SU-DHL-6 (cell line): ENCODE results near the gene CTU2.

Experiments
- H2AFZ ChIP-seq: fragments of 200-600 bp; sonication (generic); 2 replicates; pipeline ENCODE4 v1.6.1; 2014; ENCODE audit warnings: low read depth, mild to moderate bottlenecking, moderate library complexity, mixed read lengths, antibody characterized with exemption, low read length; ENCODE audit not compliant: severe bottlenecking
- H3F3A ChIP-seq: fragments of 200-600 bp; shearing (Covaris generic); 2 replicates; pipeline ENCODE4 v1.6.0; 2016; ENCODE audit warnings: antibody characterized with exemption, mild to moderate bottlenecking; ENCODE audit not compliant: insufficient read depth
- H3K27ac ChIP-seq: fragments of 200-600 bp; sonication (generic); 2 replicates; pipeline ENCODE4 v1.5.1; 2016; ENCODE audit warnings: low read depth, mild to moderate bottlenecking, low read length, moderate library complexity, mixed read lengths
- H3K27me3 ChIP-seq: fragments of 200-600 bp; sonication (generic), shearing (Covaris generic); 2 replicates; pipeline ENCODE4 v1.6.0; 2014; ENCODE audit warnings: mild to moderate bottlenecking, low read length
- H3K36me3 ChIP-seq: fragments of 200-600 bp; sonication (generic); 2 replicates; pipeline ENCODE4 v1.6.1; 2014; ENCODE audit warnings: mild to moderate bottlenecking, low read length, mixed read lengths
- H3K4me2 ChIP-seq: fragments of 300-600, 200-600 bp; shearing (Covaris generic), sonication (generic); 2 replicates; pipeline ENCODE4 v1.6.0; 2014; ENCODE audit warnings: low read length, low read depth, mild to moderate bottlenecking; ENCODE audit not compliant: poor library complexity, severe bottlenecking
- H3K4me3 ChIP-seq: fragments of 200-600 bp; sonication (generic); 2 replicates; pipeline ENCODE4 v1.5.1; 2014; ENCODE audit warnings: antibody characterized with exemption, low read length, mild to moderate bottlenecking, mixed read lengths; ENCODE audit not compliant: insufficient read depth, poor library complexity, severe bottlenecking
- H3K79me2 ChIP-seq: fragments of 200-600 bp; sonication (generic); 2 replicates; pipeline ENCODE4 v1.6.1; 2014; ENCODE audit warnings: mild to moderate bottlenecking, low read length, moderate library complexity; ENCODE audit not compliant: insufficient read depth
- H3K9ac ChIP-seq: fragments of 200-600 bp; sonication (generic); 2 replicates; pipeline ENCODE4 v1.7.0; 2014; ENCODE audit warnings: mild to moderate bottlenecking, low read length
- H3K9me2 ChIP-seq: fragments of 200-600 bp; sonication (generic); replicated peaks from 2 replicates; pipeline ENCODE4 v1.6.1; 2014; ENCODE audit warnings: low read length; ENCODE audit not compliant: insufficient read depth
- H3K9me3 ChIP-seq: fragments of 200-600 bp; sonication (generic); 2 replicates; pipeline ENCODE4 v1.6.1; 2014; ENCODE audit warnings: low read length, mixed read lengths; ENCODE audit not compliant: insufficient read depth
- H4K20me1 ChIP-seq: fragments of 200-600 bp; sonication (generic); 2 replicates; pipeline ENCODE4 v1.6.1; 2014; ENCODE audit warnings: low read depth, mild to moderate bottlenecking, antibody characterized with exemption, low read length, moderate library complexity, mixed read lengths
- CTCF ChIP-seq: fragments of 200-600 bp; sonication (generic); IDR thresholded peaks from one replicate; pipeline ENCODE4 v1.5.1; 2017; ENCODE audit warnings: antibody characterized with exemption, mild to moderate bottlenecking, low read length, moderate library complexity; ENCODE audit not compliant: insufficient read depth, poor library complexity, severe bottlenecking
- EZH2phosphoT487 ChIP-seq: fragments of 200-600 bp; sonication (generic), shearing (Covaris generic); conservative IDR thresholded peaks from 2 replicates; pipeline ENCODE4 v1.6.1; 2018; ENCODE audit warnings: mild to moderate bottlenecking, antibody characterized with exemption, low read length, moderate library complexity, mixed read lengths

Gene CTU2

GRCh38 chr16:88681084-88681680 lies 25.1 kb upstream of the CTU2 start:
- H3K4me3 ChIP-seq, result peak overlapping the region; percentile 23
- no peak for TF ChIP-seq EZH2phosphoT487
- TF ChIP-seq CTCF, result peak; percentile 63

GRCh38 chr16:88681709-88682451 lies 24.4 kb upstream of the CTU2 start:
- Histone ChIP-seq H3K9me2 (no peaks in the 10 kb centered on the region), H3K4me3 (peak overlapping the region; percentile 23), H3K27me3 (no peaks in the 10 kb centered on the region), H3K79me2 (no peaks in the 10 kb centered on the region), H3K9me3 (no peaks in the 10 kb centered on the region), H3K36me3 (no peaks in the 10 kb centered on the region), H2AFZ (peak overlapping the region; percentile 59), H3F3A (peaks cover 14% of the 10 kb centered on the region), H3K9ac (peak overlapping the region; percentile 51), H3K4me2 (peak overlapping the region; percentile 58), H3K27ac (peak overlapping the region; percentile 83), H4K20me1 (no peaks in the 10 kb centered on the region)
- TF ChIP-seq EZH2phosphoT487, result no peak
- no peak for TF ChIP-seq CTCF

More at GRCh38 chr16:88681084-88681680, 25.1 kb upstream of the CTU2 start:
- Histone ChIP-seq H3K79me2 (no peaks in the 10 kb centered on the region), H2AFZ (peak overlapping the region; percentile 59), H3K9me3 (no peaks in the 10 kb centered on the region), H3K27me3 (no peaks in the 10 kb centered on the region), H3F3A (peaks cover 14% of the 10 kb centered on the region), H3K36me3 (no peaks in the 10 kb centered on the region), H4K20me1 (no peaks in the 10 kb centered on the region), H3K9ac (peak overlapping the region; percentile 51), H3K27ac (peak overlapping the region; percentile 83), H3K9me2 (no peaks in the 10 kb centered on the region), H3K4me2 (peak overlapping the region; percentile 58)

- Histone ChIP-seq H3K79me2 (no peaks in the 10 kb centered on the region), H3K9me2 (no peaks in the 10 kb centered on the region), H3K4me3 (no peak overlapping the region), H3K27me3 (no peaks in the 10 kb centered on the region), H3K9me3 (no peaks in the 10 kb centered on the region), H2AFZ (no peak overlapping the region), H3K9ac (no peak overlapping the region), H3K36me3 (no peaks in the 10 kb centered on the region), H3K27ac (no peak overlapping the region), H3F3A (peaks cover 14% of the 10 kb centered on the region), H4K20me1 (no peaks in the 10 kb centered on the region), H3K4me2 (no peak overlapping the region)
- TF ChIP-seq EZH2phosphoT487 (no peak), CTCF (no peak)
These were observed 21.6 kb upstream of the CTU2 start for GRCh38 chr16:88684569-88685155.
